GM12878 (cell line): ENCODE results near the gene PTGFRN.

Source experiments
- EGR1 ChIP-seq, 2 experiments: IDR thresholded peaks; 1 replicate in 1 of 2; 2 replicates in 1 of 2; pipeline ENCODE4 v1.6.1; 2011 to 2012; ENCODE audit warnings: low read depth in 2 of 2, low read length in 2 of 2, borderline replicate concordance in 1 of 2, mild to moderate bottlenecking in 1 of 2, moderate library complexity in 1 of 2
- FOXM1 ChIP-seq: IDR thresholded peaks from 2 replicates; pipeline ENCODE4 v1.6.1; 2012; ENCODE audit warnings: low read depth, mild to moderate bottlenecking, inconsistent platforms, low read length, moderate library complexity
- NRF1 ChIP-seq: conservative IDR thresholded peaks from 2 replicates; pipeline ENCODE4 v1.6.1; 2011; ENCODE audit warnings: mild to moderate bottlenecking, low read depth, low read length, improper control_type of control experiment
- POLR2A ChIP-seq: IDR thresholded peaks from 2 replicates; pipeline ENCODE4 v1.6.1; 2011; ENCODE audit warnings: low read depth, mild to moderate bottlenecking, low read length
- TF ChIP-seq, protein P1 (sequence below), 3 experiments: IDR thresholded peaks in 2 of 3; conservative IDR thresholded peaks in 1 of 3; 2 replicates each; pipeline ENCODE4 v1.5.1; 2011; ENCODE audit warnings: low read depth in 3 of 3, low read length in 3 of 3, mild to moderate bottlenecking in 3 of 3, control low read depth in 2 of 3, moderate library complexity in 2 of 3, inconsistent platforms in 1 of 3, mixed read lengths in 1 of 3; ENCODE audit not compliant: control insufficient read depth in 2 of 3, insufficient read depth in 1 of 3; ENCODE audit errors: extremely low read depth in 1 of 3

DNA sequence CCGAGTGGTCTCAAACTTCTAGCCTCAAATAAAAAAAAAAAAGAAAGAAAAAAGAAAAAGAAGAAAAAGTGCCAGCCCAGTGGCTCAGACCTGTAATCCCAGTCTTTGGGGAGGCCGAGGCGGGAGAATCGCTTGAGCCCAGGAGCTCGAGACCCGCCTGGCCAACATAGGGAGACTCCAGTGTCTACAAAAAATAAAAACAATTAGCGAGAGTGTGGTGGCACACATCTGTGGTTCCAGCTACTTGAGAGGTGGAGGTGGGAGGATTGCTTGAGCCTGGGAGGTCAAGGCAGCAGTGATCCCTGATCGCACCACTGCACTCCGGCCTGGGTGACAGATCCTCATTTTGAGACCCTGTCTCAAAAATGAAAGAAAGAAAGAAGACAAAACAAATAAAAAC is 1.4 kb upstream of the PTGFRN start:
- TF ChIP-seq, protein P1, sequence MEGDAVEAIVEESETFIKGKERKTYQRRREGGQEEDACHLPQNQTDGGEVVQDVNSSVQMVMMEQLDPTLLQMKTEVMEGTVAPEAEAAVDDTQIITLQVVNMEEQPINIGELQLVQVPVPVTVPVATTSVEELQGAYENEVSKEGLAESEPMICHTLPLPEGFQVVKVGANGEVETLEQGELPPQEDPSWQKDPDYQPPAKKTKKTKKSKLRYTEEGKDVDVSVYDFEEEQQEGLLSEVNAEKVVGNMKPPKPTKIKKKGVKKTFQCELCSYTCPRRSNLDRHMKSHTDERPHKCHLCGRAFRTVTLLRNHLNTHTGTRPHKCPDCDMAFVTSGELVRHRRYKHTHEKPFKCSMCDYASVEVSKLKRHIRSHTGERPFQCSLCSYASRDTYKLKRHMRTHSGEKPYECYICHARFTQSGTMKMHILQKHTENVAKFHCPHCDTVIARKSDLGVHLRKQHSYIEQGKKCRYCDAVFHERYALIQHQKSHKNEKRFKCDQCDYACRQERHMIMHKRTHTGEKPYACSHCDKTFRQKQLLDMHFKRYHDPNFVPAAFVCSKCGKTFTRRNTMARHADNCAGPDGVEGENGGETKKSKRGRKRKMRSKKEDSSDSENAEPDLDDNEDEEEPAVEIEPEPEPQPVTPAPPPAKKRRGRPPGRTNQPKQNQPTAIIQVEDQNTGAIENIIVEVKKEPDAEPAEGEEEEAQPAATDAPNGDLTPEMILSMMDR (IDR thresholded peaks at IDR 0.05 in 2 of 3, conservative IDR thresholded peaks at IDR 0.05 in 1 of 3; ENCODE audit: control insufficient read depth in 2 of 3, extremely low read depth in 1 of 3, insufficient read depth in 1 of 3, low read depth in 3 of 3, low read length in 3 of 3): no peak
- no peak for TF ChIP-seq FOXM1
- no peak for TF ChIP-seq NRF1
- no peak for TF ChIP-seq POLR2A
- no peak for TF ChIP-seq EGR1 (IDR thresholded peaks at IDR 0.05; ENCODE audit: borderline replicate concordance in 1 of 2, low read depth in 2 of 2, low read length in 2 of 2)
